K562 (cell line): ENCODE data around the gene KLHL29. TPM values are rescaled to one million over a fixed set of nuclear protein-coding genes. Genes with fewer than 3 reads are reported as not detected.

ENCODE experiments used
- ATAC-seq: fragments of 200-7000 bp; cut with Tn5 transposase; 3 replicates; pipeline ENCODE4 v1.9.1; 2020; ENCODE audit warnings: moderate library complexity
- BruUV-seq: library from RNA; stranded (reverse); fragments of 400-500 nt; replicated peaks from 2 replicates; lab custom pipeline; 2021; lab: Mats Ljungman, UMichigan
- CTCF ChIA-PET: fragments of 300-600 bp; formaldehyde crosslinking; extraction: SDS; loops from one replicate; lab custom pipeline; 2021; ENCODE audit warnings: low intra/inter-chr PET ratio; lab: Yijun Ruan, JAX
- POLR2A ChIA-PET: fragments of 300-600, 350-650 bp; sonication (Branson Sonifier 250); formaldehyde crosslinking; extraction: SDS; loops from one replicate; lab custom pipeline; 2021; ENCODE audit warnings: antibody characterized with exemption, inconsistent platforms; lab: Yijun Ruan, JAX
- DNase-seq, 4 experiments: peaks; one replicate each; pipeline versions ENCODE4 v3.0.0 to v3.0.0-alpha.2; 2011 to 2018; ENCODE audit warnings: low spot score in 3 of 4, mixed read lengths in 3 of 4; ENCODE audit errors: extremely low read depth in 1 of 4
- FAIRE-seq: peaks from 2 replicates; lab custom pipeline; 2011; peaks lifted over from hg19 to GRCh38; lab: Jason Lieb, UNC
- H2AFZ ChIP-seq: 2 replicates; pipeline ENCODE4 v1.6.0; 2011; ENCODE audit warnings: low read depth, low read length, control low read depth, inconsistent platforms
- H3K27ac ChIP-seq: fragments of 200-600 bp; 3 replicates; pipeline ENCODE4 v1.8.0; 2011; ENCODE audit warnings: low read depth, mild to moderate bottlenecking, control low read depth, inconsistent platforms, low read length, moderate library complexity, mixed read lengths; ENCODE audit errors: extremely low read depth
- H3K27me3 ChIP-seq, 2 experiments: fragments of 300-600 bp in 1 of 2; 2 replicates in 1 of 2; 3 replicates in 1 of 2; pipeline versions ENCODE4 v1.6.0 to v1.8.0; 2011; ENCODE audit warnings: inconsistent platforms in 2 of 2, low read length in 2 of 2, mild to moderate bottlenecking in 1 of 2, mixed read lengths in 1 of 2, moderate library complexity in 1 of 2; ENCODE audit not compliant: control insufficient read depth in 2 of 2, insufficient read depth in 2 of 2
- H3K36me3 ChIP-seq: fragments of 300-600 bp; 3 replicates; pipeline ENCODE4 v1.8.0; 2011; ENCODE audit warnings: mild to moderate bottlenecking, low read length, inconsistent platforms; ENCODE audit not compliant: control insufficient read depth, insufficient read depth
- H3K4me1 ChIP-seq, 2 experiments: fragments of 200-600 bp in 1 of 2; replicated peaks in 1 of 2; 2 replicates in 1 of 2; 3 replicates in 1 of 2; pipeline versions ENCODE4 v1.5.1 to v1.8.0; 2011; ENCODE audit warnings: inconsistent platforms in 2 of 2, low read length in 2 of 2, mild to moderate bottlenecking in 1 of 2, mixed read lengths in 1 of 2, moderate library complexity in 1 of 2; ENCODE audit not compliant: control insufficient read depth in 2 of 2, insufficient read depth in 2 of 2
- H3K4me2 ChIP-seq: 2 replicates; pipeline ENCODE4 v1.6.1; 2011; ENCODE audit warnings: low read length, control low read depth, inconsistent platforms, mixed read lengths; ENCODE audit not compliant: insufficient read depth
- H3K4me3 ChIP-seq: fragments of 200-600 bp; sonication (generic), shearing (Covaris generic); 2 replicates; pipeline ENCODE4 v1.5.1; 2016; ENCODE audit warnings: control low read depth, inconsistent platforms
- H3K79me2 ChIP-seq: fragments of 200-600 bp; 3 replicates; pipeline ENCODE4 v1.8.0; 2011; ENCODE audit warnings: low read length, inconsistent platforms; ENCODE audit not compliant: control insufficient read depth, insufficient read depth
- H3K9ac ChIP-seq, 2 experiments: 2 replicates each; pipeline versions ENCODE4 v1.6.0 to v1.6.1; 2011; ENCODE audit warnings: low read depth in 2 of 2, low read length in 2 of 2, control low read depth in 1 of 2, inconsistent platforms in 1 of 2, mild to moderate bottlenecking in 1 of 2, mixed read lengths in 1 of 2; ENCODE audit not compliant: insufficient read depth in 1 of 2
- H3K9me1 ChIP-seq: one replicate; pipeline ENCODE4 v1.6.0; 2011; ENCODE audit warnings: inconsistent platforms, mild to moderate bottlenecking, low read length, moderate library complexity; ENCODE audit not compliant: control insufficient read depth, insufficient read depth
- H3K9me3 ChIP-seq: replicated peaks from 2 replicates; pipeline ENCODE4 v1.5.1; 2011; ENCODE audit warnings: low read depth, low read length, inconsistent platforms; ENCODE audit not compliant: control insufficient read depth, insufficient read depth
- H4K20me1 ChIP-seq: replicated peaks from 2 replicates; pipeline ENCODE4 v1.6.1; 2011; ENCODE audit warnings: low read length, inconsistent platforms, mixed read lengths; ENCODE audit not compliant: control insufficient read depth, insufficient read depth
- CBFA2T2 ChIP-seq: fragments of 450-650 bp; conservative IDR thresholded peaks from 2 replicates; pipeline ENCODE4 v1.6.1; 2017; ENCODE audit warnings: mild to moderate bottlenecking
- CCAR2 ChIP-seq: fragments of 200-400 bp; formaldehyde crosslinking; IDR thresholded peaks from 2 replicates; pipeline ENCODE4 v1.6.1; 2017; ENCODE audit warnings: mild to moderate bottlenecking, low read depth, low read length
- JUND ChIP-seq, 2 experiments: IDR thresholded peaks; 2 replicates in 1 of 2; 3 replicates in 1 of 2; pipeline ENCODE4 v1.6.1; 2011; ENCODE audit warnings: borderline replicate concordance in 2 of 2, low read depth in 2 of 2, low read length in 2 of 2, improper control_type of control experiment in 1 of 2, missing biosample characterization in 1 of 2, missing genetic modification characterization in 1 of 2, missing genetic modification reagents in 1 of 2
- MAZ ChIP-seq, 2 experiments: fragments of 450-650 bp in 1 of 2; sonication (generic) in 1 of 2; formaldehyde crosslinking; IDR thresholded peaks in 1 of 2; conservative IDR thresholded peaks in 1 of 2; 2 replicates each; pipeline versions ENCODE4 v1.4.0 to v1.5.0; 2020; ENCODE audit warnings: mild to moderate bottlenecking in 1 of 2, missing genetic modification reagents in 1 of 2
- MYBL2 ChIP-seq, 2 experiments: fragments of 450-650 bp in 1 of 2; sonication (generic) in 1 of 2; formaldehyde crosslinking in 1 of 2; IDR thresholded peaks; 2 replicates each; pipeline versions ENCODE4 v1.6.1 to v1.8.1; 2017 to 2022; ENCODE audit warnings: borderline replicate concordance in 1 of 2, inconsistent platforms in 1 of 2, low read depth in 1 of 2, mild to moderate bottlenecking in 1 of 2, missing genetic modification reagents in 1 of 2, moderate library complexity in 1 of 2
- NRF1 ChIP-seq, 2 experiments: fragments of 450-650 bp; IDR thresholded peaks in 1 of 2; conservative IDR thresholded peaks in 1 of 2; 2 replicates each; pipeline ENCODE4 v1.6.1; 2014; ENCODE audit warnings: mild to moderate bottlenecking in 2 of 2
- SAFB2 ChIP-seq: fragments of 200-400 bp; formaldehyde crosslinking; IDR thresholded peaks from 2 replicates; pipeline ENCODE4 v1.6.1; 2018; ENCODE audit warnings: borderline replicate concordance, low read length, low read depth, moderate library complexity; ENCODE audit not compliant: severe bottlenecking
- ZNF76 ChIP-seq: fragments of 250-450 bp; sonication (Bioruptor Pico); IDR thresholded peaks from 2 replicates; pipeline ENCODE4 v1.4.0; 2020; ENCODE audit warnings: mild to moderate bottlenecking, moderate library complexity, borderline replicate concordance
- WGBS: fragments of 100-300 bp; shearing (Covaris generic); methylation state at CpG from one replicate; pipeline ENCODE4 v1.1.6; 2016; ENCODE audit warnings: low coverage, mixed read lengths; ENCODE audit not compliant: insufficient coverage; ENCODE audit errors: missing lambda C conversion rate; 5-methylcytosine and 5-hydroxymethylcytosine counted together
- in situ Hi-C: fragments of 300-500 bp; cut with MboI; formaldehyde crosslinking; loops from 4 replicates; pipeline ENCODE4 v1.15.0; 2018; ENCODE audit warnings: inconsistent platforms, mixed read lengths
- intact Hi-C: fragments of 100-400 bp; cut with micrococcal nuclease; formaldehyde crosslinking; loops from 2 replicates; pipeline ENCODE4 v1.14.2; 2022
- polyA plus RNA-seq, 8 experiments: library from polyadenylated mRNA; depleted of rRNA in 4 of 8; stranded (reverse) in 5 of 8; unstranded in 3 of 8; fragments of >200 nt; fragmentation: Nextera tagmentation in 2 of 8; fragmentation: Illumina TruSeq in 1 of 8; extraction: Ambion mirVana in 2 of 8; extraction: Trizol in 1 of 8; gene quantifications; 2 replicates each; pipeline versions ENCODE4 v1.2.1 to v1.2.3, GENCODE V29; 2011 to 2014; ENCODE audit warnings: inconsistent platforms in 1 of 8, missing spikeins in 1 of 8
- total RNA-seq, 7 experiments: library from RNA; depleted of rRNA in 6 of 7; stranded (reverse); fragments of >200 nt in 6 of 7; fragmentation: Illumina TruSeq in 2 of 7; extraction: Trizol in 2 of 7; gene quantifications; 2 replicates each; pipeline versions ENCODE4 v1.2.1 to v1.2.3, GENCODE V29; 2011 to 2021; ENCODE audit warnings: low replicate concordance in 1 of 7
- TF ChIP-seq, protein P1 (sequence below), 2 experiments: fragments of 450-650 bp in 1 of 2; IDR thresholded peaks; 2 replicates each; pipeline ENCODE4 v1.6.1; 2011 to 2017; ENCODE audit warnings: low read depth in 2 of 2, antibody characterized with exemption in 1 of 2, borderline replicate concordance in 1 of 2, low read length in 1 of 2, mild to moderate bottlenecking in 1 of 2, mixed read lengths in 1 of 2; ENCODE audit not compliant: control insufficient read depth in 1 of 2
- TF ChIP-seq, protein P2 (sequence below), 3 experiments: fragments of 200-800 bp in 1 of 3; fragments of 250-450 bp in 1 of 3; fragments of 450-650 bp in 1 of 3; sonication (Bioruptor Pico) in 1 of 3; sonication (Bioruptor generic) in 1 of 3; formaldehyde crosslinking in 1 of 3; IDR thresholded peaks; 2 replicates each; pipeline versions ENCODE4 v1.6.1 to v1.8.0; 2016 to 2022; ENCODE audit warnings: mild to moderate bottlenecking in 2 of 3, missing genetic modification characterization in 2 of 3, missing compliant biosample characterization in 1 of 3, moderate library complexity in 1 of 3
- TF ChIP-seq, protein P3 (sequence below), 2 experiments: fragments of 450-650 bp in 1 of 2; sonication (generic) in 1 of 2; formaldehyde crosslinking in 1 of 2; IDR thresholded peaks in 1 of 2; conservative IDR thresholded peaks in 1 of 2; 2 replicates each; pipeline versions ENCODE4 v1.6.1 to v1.8.1; 2016 to 2023; ENCODE audit warnings: mild to moderate bottlenecking in 2 of 2, moderate library complexity in 2 of 2, inconsistent platforms in 1 of 2, missing genetic modification reagents in 1 of 2

The KLHL29 gene
- total and polyA plus RNA-seq, 9 of the 15 experiments (the other 6 are each of a cell fraction or from before 2014, with no cell fraction given) = 0.03 to 0.31 (median 0.08) TPM; not detected in 1

DNA sequence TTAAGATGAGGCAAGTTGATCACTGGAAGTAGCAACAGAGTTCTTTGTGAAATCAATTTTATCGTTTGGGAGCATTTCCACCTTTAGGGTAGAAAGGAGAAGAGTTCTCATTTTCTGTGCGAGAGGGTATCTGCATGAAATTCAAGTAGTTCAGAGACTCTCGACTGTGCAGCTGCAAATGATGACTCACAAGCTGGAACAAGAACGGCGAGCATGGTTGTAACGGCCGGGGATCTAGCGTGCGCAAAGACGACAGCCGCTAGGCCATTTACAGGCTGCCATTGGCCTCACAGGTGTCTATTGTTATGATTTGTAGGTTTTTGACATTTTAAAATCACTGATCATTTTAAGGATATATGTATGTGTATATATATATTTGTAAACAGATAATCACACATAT is 5.2 kb downstream of the KLHL29 start:
- FAIRE-seq (no peak), ATAC-seq (peak; percentile 79), DNase-seq (peak in 1 of 4 experiments; percentile 15)
- WGBS = 3% methylated on average over 11 of the region's 11 CpGs
- Histone ChIP-seq H4K20me1 (no peaks in the 10 kb centered on the region), H3K4me1 (peaks cover 0 to 10% of the 10 kb centered on the region in 2 experiments; a peak in 2 of 5 replicates), H3K27ac (no peak overlapping the region), H3K4me2 (no peak overlapping the region), H2AFZ (no peak overlapping the region), H3K4me3 (no peak overlapping the region), H3K9me1 (no peaks in the 10 kb centered on the region), H3K9ac (no peak overlapping the region), H3K27me3 (peaks cover 9 to 28% of the 10 kb centered on the region in 2 experiments; a peak in 4 of 5 replicates), H3K9me3 (no peaks in the 10 kb centered on the region), H3K36me3 (no peaks in the 10 kb centered on the region), H3K79me2 (no peaks in the 10 kb centered on the region)
- intact Hi-C loops (no loop called here), in situ Hi-C loops (no loop called here)
- POLR2A ChIA-PET = interaction anchor here (0.7 kb wide), 1 partner anchor 169 kb away, joined by 3 read pairs; no protein-coding TSS in a partner anchor
- CTCF ChIA-PET = no interaction called here
- BruUV-seq = no TSS peak
- TF ChIP-seq ZNF76 (CRISPR knock-in tag) (no peak), CCAR2 (no peak), MYBL2 (IDR thresholded peaks at IDR 0.05; ENCODE audit: low read depth) (peak; percentile 48; the same call in 1 of the 2 replicates), MYBL2 (CRISPR knock-in tag; IDR thresholded peaks at IDR 0.05; ENCODE audit: borderline replicate concordance) (no peak), SAFB2 (no peak), NRF1 (conservative IDR thresholded peaks at IDR 0.05 in 1 of 2, IDR thresholded peaks at IDR 0.05 in 1 of 2) (peak; percentile 44 to 55; a peak in 3 of 4 replicates), MAZ (CRISPR knock-in tag; conservative IDR thresholded peaks at IDR 0.05 in 1 of 2, IDR thresholded peaks at IDR 0.05 in 1 of 2) (no peak), CBFA2T2 (no peak), JUND (IDR thresholded peaks at IDR 0.05; ENCODE audit: borderline replicate concordance, low read depth, low read length) (peak; percentile 86), JUND (tag; IDR thresholded peaks at IDR 0.05; ENCODE audit: borderline replicate concordance, low read depth, low read length) (peak; percentile 65; the same call in 1 of the 3 replicates)
- TF ChIP-seq, protein P1, sequence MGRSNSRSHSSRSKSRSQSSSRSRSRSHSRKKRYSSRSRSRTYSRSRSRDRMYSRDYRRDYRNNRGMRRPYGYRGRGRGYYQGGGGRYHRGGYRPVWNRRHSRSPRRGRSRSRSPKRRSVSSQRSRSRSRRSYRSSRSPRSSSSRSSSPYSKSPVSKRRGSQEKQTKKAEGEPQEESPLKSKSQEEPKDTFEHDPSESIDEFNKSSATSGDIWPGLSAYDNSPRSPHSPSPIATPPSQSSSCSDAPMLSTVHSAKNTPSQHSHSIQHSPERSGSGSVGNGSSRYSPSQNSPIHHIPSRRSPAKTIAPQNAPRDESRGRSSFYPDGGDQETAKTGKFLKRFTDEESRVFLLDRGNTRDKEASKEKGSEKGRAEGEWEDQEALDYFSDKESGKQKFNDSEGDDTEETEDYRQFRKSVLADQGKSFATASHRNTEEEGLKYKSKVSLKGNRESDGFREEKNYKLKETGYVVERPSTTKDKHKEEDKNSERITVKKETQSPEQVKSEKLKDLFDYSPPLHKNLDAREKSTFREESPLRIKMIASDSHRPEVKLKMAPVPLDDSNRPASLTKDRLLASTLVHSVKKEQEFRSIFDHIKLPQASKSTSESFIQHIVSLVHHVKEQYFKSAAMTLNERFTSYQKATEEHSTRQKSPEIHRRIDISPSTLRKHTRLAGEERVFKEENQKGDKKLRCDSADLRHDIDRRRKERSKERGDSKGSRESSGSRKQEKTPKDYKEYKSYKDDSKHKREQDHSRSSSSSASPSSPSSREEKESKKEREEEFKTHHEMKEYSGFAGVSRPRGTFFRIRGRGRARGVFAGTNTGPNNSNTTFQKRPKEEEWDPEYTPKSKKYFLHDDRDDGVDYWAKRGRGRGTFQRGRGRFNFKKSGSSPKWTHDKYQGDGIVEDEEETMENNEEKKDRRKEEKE (IDR thresholded peaks at IDR 0.05; ENCODE audit: borderline replicate concordance in 1 of 2, control insufficient read depth in 1 of 2, low read depth in 2 of 2, low read length in 1 of 2) = no peak
- TF ChIP-seq, protein P2, sequence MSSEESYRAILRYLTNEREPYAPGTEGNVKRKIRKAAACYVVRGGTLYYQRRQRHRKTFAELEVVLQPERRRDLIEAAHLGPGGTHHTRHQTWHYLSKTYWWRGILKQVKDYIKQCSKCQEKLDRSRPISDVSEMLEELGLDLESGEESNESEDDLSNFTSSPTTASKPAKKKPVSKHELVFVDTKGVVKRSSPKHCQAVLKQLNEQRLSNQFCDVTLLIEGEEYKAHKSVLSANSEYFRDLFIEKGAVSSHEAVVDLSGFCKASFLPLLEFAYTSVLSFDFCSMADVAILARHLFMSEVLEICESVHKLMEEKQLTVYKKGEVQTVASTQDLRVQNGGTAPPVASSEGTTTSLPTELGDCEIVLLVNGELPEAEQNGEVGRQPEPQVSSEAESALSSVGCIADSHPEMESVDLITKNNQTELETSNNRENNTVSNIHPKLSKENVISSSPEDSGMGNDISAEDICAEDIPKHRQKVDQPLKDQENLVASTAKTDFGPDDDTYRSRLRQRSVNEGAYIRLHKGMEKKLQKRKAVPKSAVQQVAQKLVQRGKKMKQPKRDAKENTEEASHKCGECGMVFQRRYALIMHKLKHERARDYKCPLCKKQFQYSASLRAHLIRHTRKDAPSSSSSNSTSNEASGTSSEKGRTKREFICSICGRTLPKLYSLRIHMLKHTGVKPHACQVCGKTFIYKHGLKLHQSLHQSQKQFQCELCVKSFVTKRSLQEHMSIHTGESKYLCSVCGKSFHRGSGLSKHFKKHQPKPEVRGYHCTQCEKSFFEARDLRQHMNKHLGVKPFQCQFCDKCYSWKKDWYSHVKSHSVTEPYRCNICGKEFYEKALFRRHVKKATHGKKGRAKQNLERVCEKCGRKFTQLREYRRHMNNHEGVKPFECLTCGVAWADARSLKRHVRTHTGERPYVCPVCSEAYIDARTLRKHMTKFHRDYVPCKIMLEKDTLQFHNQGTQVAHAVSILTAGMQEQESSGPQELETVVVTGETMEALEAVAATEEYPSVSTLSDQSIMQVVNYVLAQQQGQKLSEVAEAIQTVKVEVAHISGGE (CRISPR knock-in tag; IDR thresholded peaks at IDR 0.05) = no peak
- TF ChIP-seq, protein P3, sequence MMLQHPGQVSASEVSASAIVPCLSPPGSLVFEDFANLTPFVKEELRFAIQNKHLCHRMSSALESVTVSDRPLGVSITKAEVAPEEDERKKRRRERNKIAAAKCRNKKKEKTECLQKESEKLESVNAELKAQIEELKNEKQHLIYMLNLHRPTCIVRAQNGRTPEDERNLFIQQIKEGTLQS (IDR thresholded peaks at IDR 0.05) = peak; percentile 70
- TF ChIP-seq, protein P3 (CRISPR knock-in tag; conservative IDR thresholded peaks at IDR 0.05) = no peak
